CD14-positive monocyte (primary cell): ENCODE measurements around the gene CKS2. TPM values are rescaled to one million over a fixed set of nuclear protein-coding genes. Genes with fewer than 3 reads are reported as not detected.

Experiments used
- DNase-seq, 3 donors: peaks; one replicate each; pipeline ENCODE4 v3.0.0-alpha.2; 2011 to 2022
- H2AFZ ChIP-seq: 2 replicates; pipeline ENCODE4 v1.6.0; 2012; ENCODE audit warnings: mild to moderate bottlenecking, low read depth, low read length, inconsistent platforms; ENCODE audit not compliant: insufficient read depth, poor library complexity, severe bottlenecking
- H3K27ac ChIP-seq, 2 donors: 1 replicate in 1 of 2; 2 replicates in 1 of 2; pipeline ENCODE4 v1.5.1; 2012 to 2013; ENCODE audit warnings: low read length in 2 of 2, control low read depth in 1 of 2, inconsistent platforms in 1 of 2, low read depth in 1 of 2, mild to moderate bottlenecking in 1 of 2
- H3K27me3 ChIP-seq, 2 donors: one replicate each; pipeline versions ENCODE4 v1.6.0 to v1.6.1; 2011 to 2013; ENCODE audit warnings: low read length in 2 of 2; ENCODE audit not compliant: control insufficient read depth in 2 of 2, insufficient read depth in 2 of 2
- H3K36me3 ChIP-seq, 2 donors: replicated peaks in 1 of 2; 1 replicate in 1 of 2; 2 replicates in 1 of 2; pipeline versions ENCODE4 v1.5.1 to v1.6.1; 2012 to 2013; ENCODE audit warnings: low read length in 2 of 2, control low read depth in 1 of 2, inconsistent platforms in 1 of 2, mild to moderate bottlenecking in 1 of 2; ENCODE audit not compliant: insufficient read depth in 2 of 2, control insufficient read depth in 1 of 2
- H3K4me1 ChIP-seq, 2 donors: 1 replicate in 1 of 2; 2 replicates in 1 of 2; pipeline versions ENCODE4 v1.5.1 to v1.6.1; 2012 to 2013; ENCODE audit warnings: low read length in 2 of 2, control low read depth in 1 of 2, inconsistent platforms in 1 of 2, mild to moderate bottlenecking in 1 of 2, moderate library complexity in 1 of 2; ENCODE audit not compliant: insufficient read depth in 2 of 2, control insufficient read depth in 1 of 2
- H3K4me2 ChIP-seq: replicated peaks from 2 replicates; pipeline ENCODE3; 2012; ENCODE audit warnings: low read length, moderate library complexity, mild to moderate bottlenecking; ENCODE audit not compliant: poor library complexity, severe bottlenecking; ENCODE audit errors: extremely low read depth
- H3K4me3 ChIP-seq, 3 experiments: fragments of 200-600 bp in 1 of 3; sonication (generic) in 1 of 3; replicated peaks in 1 of 3; 1 replicate in 2 of 3; 2 replicates in 1 of 3; pipeline ENCODE4 v1.5.1; 2011 to 2013; ENCODE audit warnings: low read length in 3 of 3, mild to moderate bottlenecking in 3 of 3, control low read depth in 2 of 3, low read depth in 2 of 3, inconsistent platforms in 1 of 3, moderate library complexity in 1 of 3
- H3K79me2 ChIP-seq: 2 replicates; pipeline ENCODE4 v1.6.0; 2012; ENCODE audit warnings: mild to moderate bottlenecking, control low read depth, inconsistent platforms, low read length, moderate library complexity; ENCODE audit not compliant: insufficient read depth
- H3K9ac ChIP-seq: 2 replicates; pipeline ENCODE4 v1.6.0; 2017; ENCODE audit warnings: low read length, mild to moderate bottlenecking; ENCODE audit not compliant: insufficient read depth, poor library complexity, severe bottlenecking
- H3K9me3 ChIP-seq, 2 donors: replicated peaks in 1 of 2; 1 replicate in 1 of 2; 2 replicates in 1 of 2; pipeline versions ENCODE4 v1.5.1 to v1.6.1; 2012 to 2013; ENCODE audit warnings: low read length in 2 of 2, control low read depth in 1 of 2; ENCODE audit not compliant: control insufficient read depth in 1 of 2, insufficient read depth in 1 of 2
- H4K20me1 ChIP-seq: 2 replicates; pipeline ENCODE4 v1.6.0; 2012; ENCODE audit warnings: mild to moderate bottlenecking, low read length, control low read depth, moderate library complexity; ENCODE audit not compliant: insufficient read depth
- H3K27ac Mint-ChIP-seq, 7 donors: one replicate each; pipeline ENCODE4 v1.8.0; 2020; ENCODE audit warnings: mild to moderate bottlenecking in 7 of 7, mixed read lengths in 7 of 7, moderate library complexity in 6 of 7, inconsistent platforms in 2 of 7
- H3K27me3 Mint-ChIP-seq, 3 donors: one replicate each; pipeline ENCODE4 v1.8.0; 2021 to 2022; ENCODE audit warnings: low read depth in 3 of 3, mild to moderate bottlenecking in 3 of 3, mixed read lengths in 3 of 3, moderate library complexity in 3 of 3, inconsistent platforms in 1 of 3
- H3K36me3 Mint-ChIP-seq, 2 donors: one replicate each; pipeline ENCODE4 v1.8.0; 2020; ENCODE audit warnings: mixed read lengths in 2 of 2, inconsistent platforms in 1 of 2, mild to moderate bottlenecking in 1 of 2
- H3K4me1 Mint-ChIP-seq: one replicate; pipeline ENCODE4 v1.8.0; 2020; ENCODE audit warnings: mild to moderate bottlenecking, mixed read lengths
- H3K4me3 Mint-ChIP-seq, 2 donors: one replicate each; pipeline ENCODE4 v1.8.0; 2020; ENCODE audit warnings: mild to moderate bottlenecking in 2 of 2, mixed read lengths in 2 of 2, moderate library complexity in 1 of 2
- H3K9me3 Mint-ChIP-seq, 7 donors: one replicate each; pipeline ENCODE4 v1.8.0; 2020 to 2022; ENCODE audit warnings: mixed read lengths in 7 of 7, mild to moderate bottlenecking in 6 of 7, moderate library complexity in 6 of 7, inconsistent platforms in 2 of 7
- CTCF ChIP-seq: fragments of 200-600 bp; IDR thresholded peaks from one replicate; pipeline ENCODE4 v1.8.0; 2022; ENCODE audit warnings: antibody characterized with exemption, mild to moderate bottlenecking
- WGBS: methylation state at CpG from one replicate; pipeline ENCODE4 v1.1.5; 2013; ENCODE audit warnings: missing lambda C conversion rate; ENCODE audit not compliant: insufficient coverage; 5-methylcytosine and 5-hydroxymethylcytosine counted together
- intact Hi-C, 2 donors: fragments of 100-400 bp; cut with micrococcal nuclease; formaldehyde crosslinking; loops; one replicate each; pipeline versions ENCODE4 v1.15.0 to v1.15.1; 2023
- polyA plus RNA-seq, 3 donors: library from polyadenylated mRNA; depleted of rRNA in 1 of 3; unstranded in 2 of 3; stranded (reverse) in 1 of 3; fragments of 300-500 nt in 2 of 3; fragments of >200 nt in 1 of 3; fragmentation: Illumina TruSeq in 2 of 3; gene quantifications; 1 replicate in 2 of 3; 2 replicates in 1 of 3; pipeline ENCODE4 v1.2.3, GENCODE V29; 2012 to 2021

Gene CKS2
- polyA plus RNA-seq, 3 donors, result 12.3 to 142 (median 14.5) TPM

- H3K36me3 Mint-ChIP-seq, result peaks cover 93 to 95% of the 10 kb centered on the region in 2 donors
- WGBS, result 100% methylated on average over 2 of the region's 3 CpGs
- H3K27me3 ChIP-seq, result no peaks in the 10 kb centered on the region
- H3K4me3 Mint-ChIP-seq, result no peak overlapping the region
- no peak overlapping the region for H3K9ac ChIP-seq
- peaks cover 6% of the 10 kb centered on the region for H3K4me1 Mint-ChIP-seq
- H3K4me3 ChIP-seq, result no peak overlapping the region
- no peak for DNase-seq
- peaks cover 2% of the 10 kb centered on the region for H3K79me2 ChIP-seq
- TF ChIP-seq CTCF, result no peak
- H3K9me3 Mint-ChIP-seq, result no peaks in the 10 kb centered on the region
- no peaks in the 10 kb centered on the region for H3K4me1 ChIP-seq
- no peak overlapping the region for H2AFZ ChIP-seq
- intact Hi-C loops, result no loop called here
- peaks cover 0 to 2% (median 0%) of the 10 kb centered on the region in 3 donors for H3K27me3 Mint-ChIP-seq
- peaks cover 41% of the 10 kb centered on the region for H4K20me1 ChIP-seq
- H3K9me3 ChIP-seq, result no peaks in the 10 kb centered on the region
- H3K27ac Mint-ChIP-seq, result peak overlapping the region in 2 of 7 donors; percentile 4 to 40
- peaks cover 92 to 100% of the 10 kb centered on the region in 2 donors for H3K36me3 ChIP-seq
- H3K27ac ChIP-seq, result peak overlapping the region in 1 of 2 donors; percentile 10
- H3K4me2 ChIP-seq, result no peak overlapping the region
These were observed 47.5 kb downstream of the CKS2 start for GRCh38 chr9:89358376-89358916.

GRCh38 chr9:89358985-89359384 is 48.0 kb downstream of the CKS2 start:
- H3K79me2 ChIP-seq, result no peaks in the 10 kb centered on the region
- no peak for TF ChIP-seq CTCF
- Mint-ChIP-seq H3K4me3 (no peak overlapping the region), H3K9me3 (no peaks in the 10 kb centered on the region), H3K27me3 (peaks cover 0 to 3% (median 0%) of the 10 kb centered on the region in 3 donors), H3K36me3 (peaks cover 89 to 90% of the 10 kb centered on the region in 2 donors), H3K4me1 (peaks cover 6% of the 10 kb centered on the region), H3K27ac (no peak overlapping the region)
- H3K36me3 ChIP-seq, result peaks cover 88 to 100% of the 10 kb centered on the region in 2 donors
- H3K9me3 ChIP-seq, result no peaks in the 10 kb centered on the region
- H3K4me2 ChIP-seq, result no peak overlapping the region
- H4K20me1 ChIP-seq, result peaks cover 45% of the 10 kb centered on the region
- WGBS, result 39% methylated on average over 4 of the region's 4 CpGs
- no peaks in the 10 kb centered on the region for H3K4me1 ChIP-seq
- intact Hi-C loops, result no loop called here
- peak overlapping the region in 1 of 2 donors; percentile 2 for H3K27ac ChIP-seq
- no peak for DNase-seq
- H3K4me3 ChIP-seq, result no peak overlapping the region
- no peak overlapping the region for H2AFZ ChIP-seq
- no peak overlapping the region for H3K9ac ChIP-seq
- H3K27me3 ChIP-seq, result no peaks in the 10 kb centered on the region
